Measurements from ENCODE around the gene RBPJL. TPM values are rescaled to one million over a fixed set of nuclear protein-coding genes. Genes with fewer than 3 reads are reported as not detected.

RBPJL gene
- total and polyA plus RNA-seq, 2 donors from 2014 or later = not detected

DNA sequence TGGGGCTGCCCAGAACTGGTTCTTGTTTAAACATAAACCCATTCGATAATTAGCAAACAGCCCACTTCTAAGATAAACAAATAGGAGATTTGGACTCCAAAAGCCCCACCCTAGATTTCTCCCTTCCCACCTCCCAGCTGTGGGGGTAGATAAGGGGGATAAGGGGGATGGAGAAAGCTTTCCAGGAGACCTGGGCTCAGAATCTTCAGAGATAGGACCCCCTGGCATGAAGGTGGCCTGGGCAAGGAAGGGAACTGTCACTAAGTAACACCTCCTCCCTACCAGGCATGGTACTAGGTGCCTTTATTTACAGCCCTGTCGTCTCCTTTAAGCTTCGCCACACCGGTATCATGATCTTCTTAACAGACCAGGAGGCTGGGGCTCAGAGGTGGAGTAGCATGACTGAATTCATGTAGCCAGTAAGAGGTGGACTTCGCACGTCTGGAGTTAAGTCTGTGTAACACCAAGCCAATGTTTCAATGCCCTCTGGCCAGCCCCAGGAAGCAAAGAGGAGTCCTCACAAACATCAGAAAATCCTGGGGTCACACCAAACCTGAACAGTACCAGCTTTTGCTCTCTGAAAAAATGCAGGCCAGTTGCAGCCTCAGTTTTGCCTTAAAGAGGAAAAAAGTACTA lies 37.0 kb downstream of the RBPJL start:
- H3K27me3 ChIP-seq (ENCODE audit: control insufficient read depth, insufficient read depth, low read length) = no peaks in the 10 kb centered on the region
- no peak for FAIRE-seq
- H3K27ac ChIP-seq (ENCODE audit: low read depth in 2 of 2, low read length in 2 of 2) = peak overlapping the region; percentile 96 to 99
- no peaks in the 10 kb centered on the region for H3K9me3 ChIP-seq (ENCODE audit: control insufficient read depth in 2 of 3, insufficient read depth in 1 of 3, low read length in 3 of 3)
- H3K4me3 ChIP-seq (ENCODE audit: low read length in 3 of 3) = peak overlapping the region in 2 of 3 donors; percentile 77 to 85
- intact Hi-C loops (cut with DNase I) = no loop called here
- peaks cover 0 to 52% (median 47%) of the 10 kb centered on the region in 3 donors for H3K4me1 ChIP-seq (ENCODE audit: control insufficient read depth in 2 of 3, insufficient read depth in 2 of 3, low read depth in 1 of 3, low read length in 3 of 3)
- peak in 2 of 5 donors; percentile 60 to 73 for DNase-seq
- peak overlapping the region in 2 of 3 donors; percentile 49 to 100 for H3K9ac ChIP-seq (ENCODE audit: low read length in 3 of 3)
- no peak for TF ChIP-seq CTCF (IDR thresholded peaks at IDR 0.05; ENCODE audit: borderline replicate concordance, extremely low read depth, insufficient read depth)
- peaks cover 0 to 19% (median 0%) of the 10 kb centered on the region in 3 donors for H3K36me3 ChIP-seq (ENCODE audit: control insufficient read depth in 2 of 3, insufficient read depth in 3 of 3, low read length in 3 of 3)

DNA sequence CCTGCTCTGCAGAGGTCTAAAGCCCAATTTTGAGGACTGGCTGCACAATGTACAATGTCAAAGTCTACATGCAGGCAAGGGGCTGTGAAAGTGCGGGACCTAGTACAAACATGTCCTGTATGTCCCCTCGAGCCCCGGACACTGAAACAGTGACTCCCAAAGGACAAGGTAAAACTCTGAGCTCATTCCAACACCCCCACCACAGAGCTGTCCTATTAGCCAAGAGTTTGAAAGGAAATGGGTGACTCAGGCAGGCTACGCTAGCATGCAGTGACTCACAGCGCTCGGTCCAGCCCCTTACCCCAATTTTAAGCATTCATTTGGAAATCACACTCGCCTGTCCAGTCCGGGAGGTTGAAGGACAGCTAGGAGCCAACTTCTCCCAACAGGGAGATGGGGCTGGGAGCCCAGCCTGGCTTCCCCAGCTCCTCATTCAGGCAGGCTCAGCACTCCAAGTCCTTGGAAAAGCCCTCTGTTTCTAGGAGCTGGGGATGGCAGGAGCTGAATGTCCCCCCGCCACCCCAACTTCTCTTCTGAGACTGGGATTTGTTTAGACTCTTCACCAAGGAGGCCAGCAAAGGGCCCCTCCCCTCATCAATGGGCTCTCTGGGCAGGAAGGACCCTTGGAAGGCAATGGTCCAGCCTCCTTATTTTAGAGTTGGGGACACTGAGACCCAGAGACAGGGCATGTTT lies 37.7 kb downstream of the RBPJL start:
- Histone ChIP-seq H3K27ac (ENCODE audit: low read depth in 2 of 2, low read length in 2 of 2) (peak overlapping the region; percentile 96 to 99), H3K9me3 (ENCODE audit: control insufficient read depth in 2 of 3, insufficient read depth in 1 of 3, low read length in 3 of 3) (no peaks in the 10 kb centered on the region), H3K4me3 (ENCODE audit: low read length in 3 of 3) (peak overlapping the region in 2 of 3 donors; percentile 77 to 85), H3K4me1 (ENCODE audit: control insufficient read depth in 2 of 3, insufficient read depth in 2 of 3, low read depth in 1 of 3, low read length in 3 of 3) (peaks cover 0 to 46% (median 41%) of the 10 kb centered on the region in 3 donors), H3K9ac (ENCODE audit: low read length in 3 of 3) (peak overlapping the region in 2 of 3 donors; percentile 66 to 100), H3K36me3 (ENCODE audit: control insufficient read depth in 2 of 3, insufficient read depth in 3 of 3, low read length in 3 of 3) (peaks cover 0 to 14% (median 0%) of the 10 kb centered on the region in 3 donors), H3K27me3 (ENCODE audit: control insufficient read depth, insufficient read depth, low read length) (no peaks in the 10 kb centered on the region)
- intact Hi-C loops (cut with DNase I) = no loop called here
- FAIRE-seq (no peak), DNase-seq (peak in 2 of 5 donors; percentile 40 to 86)
- TF ChIP-seq CTCF (IDR thresholded peaks at IDR 0.05; ENCODE audit: borderline replicate concordance, extremely low read depth, insufficient read depth) = no peak

DNA sequence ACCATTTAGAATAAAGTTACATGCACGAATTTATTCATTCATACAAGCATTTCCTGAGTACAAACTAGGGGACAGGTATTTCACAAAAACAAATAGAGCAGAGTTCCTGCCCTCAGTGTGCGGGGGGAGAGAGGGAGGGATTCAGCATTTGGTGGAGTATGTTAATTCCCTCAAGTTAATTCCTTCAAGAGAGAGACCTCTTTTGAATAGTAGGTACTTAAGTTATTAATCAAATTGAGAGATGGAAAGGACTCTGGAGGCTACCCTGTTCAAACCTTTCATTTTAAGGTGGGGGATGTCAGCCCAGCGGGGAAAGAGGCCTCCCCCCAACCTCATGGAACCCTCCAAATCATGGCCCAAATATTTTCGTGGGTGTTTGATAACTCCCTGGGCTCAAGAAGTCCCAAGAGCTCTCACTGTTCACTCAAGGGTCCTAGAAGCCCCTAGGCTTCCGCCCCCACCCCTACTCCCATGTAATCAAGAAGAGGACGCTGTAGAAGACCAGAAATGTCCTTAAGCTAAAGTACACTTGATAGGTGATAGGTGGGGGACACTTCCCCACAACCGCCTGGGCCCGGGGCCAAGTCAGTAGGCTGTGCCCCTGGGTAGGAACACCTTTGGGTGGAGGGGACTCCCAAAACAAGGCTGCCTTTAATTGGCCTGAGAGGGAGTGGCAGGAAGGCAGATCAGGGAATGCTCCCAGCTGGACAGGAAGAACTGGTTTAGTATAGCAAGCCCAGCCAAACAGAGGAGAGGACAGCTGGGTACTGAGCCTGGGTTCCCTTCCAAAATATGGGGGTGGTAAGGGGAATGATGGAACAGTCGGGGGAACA lies 38.7 kb downstream of the RBPJL start:
- H3K27ac ChIP-seq (ENCODE audit: low read depth in 2 of 2, low read length in 2 of 2) = peak overlapping the region; percentile 96 to 99
- DNase-seq = peak in 2 of 5 donors; percentile 40 to 86

More for the DNA sequence above, 38.7 kb downstream of the RBPJL start:
- Histone ChIP-seq H3K9ac (ENCODE audit: low read length in 3 of 3) (peak overlapping the region in 2 of 3 donors; percentile 92 to 100), H3K4me3 (ENCODE audit: low read length in 3 of 3) (peak overlapping the region in 2 of 3 donors; percentile 77 to 85), H3K4me1 (ENCODE audit: control insufficient read depth in 2 of 3, insufficient read depth in 2 of 3, low read depth in 1 of 3, low read length in 3 of 3) (peaks cover 0 to 36% (median 32%) of the 10 kb centered on the region in 3 donors), H3K27me3 (ENCODE audit: control insufficient read depth, insufficient read depth, low read length) (no peaks in the 10 kb centered on the region), H3K36me3 (ENCODE audit: control insufficient read depth in 2 of 3, insufficient read depth in 3 of 3, low read length in 3 of 3) (peaks cover 0 to 9% (median 0%) of the 10 kb centered on the region in 3 donors), H3K9me3 (ENCODE audit: control insufficient read depth in 2 of 3, insufficient read depth in 1 of 3, low read length in 3 of 3) (no peaks in the 10 kb centered on the region)
- FAIRE-seq = no peak
- no peak for TF ChIP-seq CTCF (IDR thresholded peaks at IDR 0.05; ENCODE audit: borderline replicate concordance, extremely low read depth, insufficient read depth)
- intact Hi-C loops (cut with DNase I) = no loop called here

Measured in kidney (tissue), 14 donors.